ENCODE measurements around the gene TKT.
A peak's percentile ranks its signal among the peaks of the same experiment; 100 is the strongest.

The TKT gene

DNA sequence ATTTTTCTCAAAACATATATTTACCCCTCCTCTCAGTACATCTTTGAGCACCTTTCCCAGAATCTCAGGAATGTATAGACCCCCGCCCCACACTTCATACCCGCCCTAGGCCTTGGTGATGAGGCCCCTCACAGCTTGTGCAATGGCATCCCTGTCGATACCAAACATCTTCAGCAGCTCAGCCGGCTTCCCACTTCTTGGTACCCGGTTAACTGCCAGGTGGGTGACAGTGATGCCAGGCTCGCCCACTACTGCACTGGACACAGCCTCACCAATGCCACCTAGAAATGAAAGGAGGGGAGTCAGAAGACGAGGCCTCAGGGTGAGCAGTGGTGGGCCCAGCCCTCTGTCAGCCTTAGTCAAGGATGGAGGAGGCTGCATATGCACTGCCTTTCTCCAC, 30.2 kb downstream of the TKT start:
- DNase-seq (ENCODE audit: low read depth): no peak

DNA sequence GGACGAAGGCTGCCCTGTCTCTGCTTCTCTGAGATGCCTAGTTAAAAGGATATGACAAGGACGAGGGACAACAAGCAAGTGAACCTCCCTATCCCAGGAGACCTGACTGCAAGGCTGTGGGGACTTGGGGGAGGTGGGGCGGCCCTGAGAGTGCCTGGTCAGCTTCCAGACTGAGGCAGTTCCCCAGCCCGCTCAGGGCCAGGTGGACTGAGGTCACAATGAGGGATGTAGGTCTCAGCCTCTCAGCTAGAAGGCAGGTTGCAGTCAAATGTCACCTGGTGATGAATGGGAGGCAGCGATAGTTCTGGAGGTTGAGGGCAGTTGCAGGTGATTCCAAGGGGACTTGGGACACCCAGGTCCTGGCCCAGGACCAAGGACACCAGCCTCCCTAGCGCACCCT, 30.6 kb downstream of the TKT start:
- DNase-seq (ENCODE audit: low read depth): no peak

DNA sequence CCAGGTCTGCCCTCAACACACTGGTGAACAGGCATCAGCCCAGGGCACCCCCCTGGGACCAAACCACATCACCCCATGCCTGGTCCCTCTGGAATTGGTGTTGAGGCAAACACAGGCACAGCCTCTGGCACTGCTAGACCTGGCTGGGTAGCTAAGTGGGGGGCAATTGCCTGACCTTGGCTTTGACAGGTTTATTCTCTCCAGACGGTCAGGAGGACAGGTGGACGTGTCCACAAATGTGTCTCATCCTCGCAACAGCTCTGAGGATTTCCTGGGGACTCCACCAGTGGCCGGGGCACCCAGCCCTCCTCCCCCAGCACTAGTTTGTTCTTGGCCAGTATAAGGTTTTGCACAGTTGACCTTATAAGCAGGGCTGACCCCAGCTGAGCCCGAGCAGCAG, 31.3 kb downstream of the TKT start:
- no peak for DNase-seq (ENCODE audit: low read depth)

DNA sequence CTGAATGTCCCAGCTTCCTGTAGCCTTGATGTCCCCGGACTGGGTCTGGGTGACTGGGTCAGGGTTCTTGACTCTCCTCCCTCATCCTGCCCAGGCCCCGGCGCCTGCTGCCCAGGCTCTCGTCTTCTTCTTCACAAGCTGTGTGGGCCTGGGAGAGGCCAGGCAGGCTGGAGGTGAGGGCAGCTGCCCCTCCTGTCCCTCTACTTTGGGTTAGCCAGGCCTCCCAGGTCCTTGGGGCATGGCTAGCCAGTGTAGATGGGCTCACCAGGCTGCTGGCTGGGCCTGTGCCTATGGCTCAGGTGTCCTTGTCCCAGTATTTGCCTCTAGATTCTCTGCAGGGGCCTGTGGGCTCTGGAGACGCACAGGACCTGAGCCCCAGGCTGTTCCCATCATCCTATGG, 31.8 kb downstream of the TKT start:
- no peak for DNase-seq (ENCODE audit: low read depth)

DNA sequence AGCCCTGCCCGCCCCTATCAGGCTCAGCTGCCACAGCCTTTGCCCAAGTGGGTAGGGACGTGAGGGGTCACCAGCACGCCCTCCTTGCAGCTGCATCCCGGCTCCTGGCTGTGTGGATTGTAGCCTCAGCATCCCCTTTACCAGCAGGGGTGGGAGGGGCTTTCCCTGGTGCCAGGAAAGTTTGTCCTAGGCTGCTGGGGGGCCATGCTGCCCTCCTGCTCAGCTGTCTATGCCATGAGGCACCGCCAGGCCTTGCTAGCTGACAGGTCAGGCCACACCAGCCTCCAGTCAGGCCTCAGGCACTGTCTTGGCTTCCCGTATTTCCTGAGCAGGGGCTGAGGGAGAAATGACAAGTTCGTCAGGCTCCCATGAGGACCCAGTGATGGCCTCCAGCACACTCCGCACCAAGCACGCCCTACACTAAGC, 32.3 kb downstream of the TKT start:
- no peak for DNase-seq (ENCODE audit: low read depth)

DNA sequence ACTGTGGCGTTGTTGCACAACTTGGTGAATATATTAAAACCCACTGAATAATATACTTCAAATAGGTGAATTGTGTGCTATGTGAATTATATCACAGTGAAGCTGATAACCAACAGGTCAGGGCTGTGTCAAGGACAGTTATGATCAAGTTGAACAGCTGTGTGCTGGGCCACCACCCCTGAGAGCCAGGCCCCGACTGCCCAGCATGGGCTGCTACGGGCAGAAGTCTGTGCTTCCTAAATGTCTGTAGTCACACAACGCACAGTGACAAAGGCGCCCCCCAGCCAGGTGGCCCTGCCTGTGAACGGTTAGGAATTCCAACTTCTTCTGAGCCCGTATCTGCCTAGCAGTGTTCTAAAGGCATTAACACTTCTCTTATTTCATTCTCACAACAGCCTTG, 32.8 kb downstream of the TKT start:
- DNase-seq (ENCODE audit: low read depth): no peak

DNA sequence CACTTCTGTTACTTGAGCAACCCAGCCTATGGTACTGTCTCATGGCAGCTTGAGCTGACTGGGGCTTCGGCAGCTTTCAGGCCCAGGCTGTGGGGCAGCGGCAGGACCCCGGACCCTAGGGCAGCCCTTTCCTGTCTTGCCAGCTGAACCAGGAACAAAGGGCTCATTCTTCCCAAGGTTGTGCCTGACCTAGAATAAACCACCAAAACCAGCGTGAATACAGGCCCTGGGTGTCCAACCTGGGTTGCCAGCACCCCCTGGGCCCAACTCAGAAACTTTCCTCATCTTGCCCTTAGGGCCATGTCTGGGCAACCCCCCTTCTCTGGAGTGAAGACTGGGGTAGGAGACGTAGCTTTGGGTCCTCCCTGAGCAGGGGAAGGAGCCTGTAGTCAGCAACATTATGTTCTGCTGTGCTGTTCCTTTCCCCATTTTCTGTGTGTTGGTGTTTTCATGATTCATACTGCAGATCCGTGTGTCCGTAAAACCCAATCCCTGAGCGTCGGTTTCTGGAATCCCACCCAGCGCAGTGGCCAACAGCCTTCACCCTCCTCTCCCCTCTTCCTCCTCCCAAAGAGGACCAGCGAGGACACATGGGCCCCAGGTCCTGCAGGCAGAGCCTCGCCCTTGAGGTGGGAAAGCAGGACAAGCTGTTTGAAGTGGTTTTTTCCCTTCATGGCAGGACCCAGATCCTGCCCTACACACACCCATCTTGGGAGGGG, 33.5 kb downstream of the TKT start:
- no peak for DNase-seq (ENCODE audit: low read depth)

DNA sequence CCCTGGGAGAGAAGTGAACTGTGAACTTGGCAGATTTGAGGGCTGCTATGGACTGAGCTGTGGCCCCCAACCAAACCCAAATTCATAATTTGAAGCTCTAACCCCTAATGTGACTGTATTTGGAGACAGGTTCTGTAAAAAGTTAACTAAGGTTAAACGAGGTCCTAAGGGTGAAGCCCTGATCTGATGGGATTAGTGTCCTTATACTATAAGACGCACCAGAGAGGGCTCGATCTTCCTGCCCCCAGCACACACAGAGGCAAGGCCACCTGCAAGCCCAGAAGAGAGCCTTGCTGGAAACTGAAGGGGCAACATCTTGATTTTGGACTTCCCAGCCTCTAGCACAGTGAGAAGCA, 34.0 kb downstream of the TKT start:
- no peak for DNase-seq (ENCODE audit: low read depth)

DNA sequence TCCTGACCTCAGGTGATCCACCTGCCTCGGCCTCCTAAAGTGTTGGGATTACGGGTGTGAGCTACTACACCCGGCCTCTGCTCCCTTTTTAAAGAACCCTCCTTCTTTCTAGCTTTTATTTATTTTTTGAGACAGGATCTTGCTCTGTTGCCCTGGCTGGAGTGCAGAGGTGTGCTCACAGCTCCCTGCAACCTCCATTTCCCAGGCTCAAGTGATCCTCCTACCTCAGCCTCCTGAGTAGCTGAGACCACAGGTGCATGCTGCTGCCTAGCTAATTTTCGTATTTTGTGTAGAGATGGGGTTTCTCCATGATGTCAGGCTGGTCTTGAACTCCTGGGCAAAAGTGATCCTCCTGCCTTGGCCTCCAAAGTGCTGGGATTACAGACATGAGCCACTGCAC, 34.5 kb downstream of the TKT start:
- no peak for DNase-seq (ENCODE audit: low read depth)

DNA sequence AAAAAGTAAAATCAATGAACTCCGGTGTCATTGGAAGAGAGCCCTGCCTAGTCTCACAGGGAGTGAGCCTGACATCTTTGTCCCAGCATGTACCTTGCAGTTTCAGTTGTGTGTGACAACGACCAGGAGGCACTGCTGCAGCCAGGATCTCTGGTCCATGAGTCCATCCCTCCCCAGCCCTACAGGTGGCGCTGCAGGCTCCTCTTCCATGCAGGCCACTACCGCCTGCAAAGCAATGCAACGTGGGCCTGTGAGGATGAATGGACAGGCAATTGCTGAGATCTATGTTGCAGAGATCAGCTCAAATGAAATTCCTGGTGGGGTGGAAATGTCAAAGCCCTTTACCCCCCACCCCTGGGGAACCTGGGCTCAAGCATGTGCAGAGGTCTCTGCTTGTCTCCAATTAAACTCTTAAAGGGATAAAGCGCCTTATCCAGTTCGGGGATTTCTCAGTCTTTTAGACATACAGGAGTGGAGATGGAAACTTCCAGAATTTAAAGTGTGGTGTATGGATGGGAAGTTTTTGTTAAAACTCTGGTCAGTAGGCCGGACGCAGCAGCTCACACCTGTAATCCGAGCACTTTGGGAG, 35.8 kb downstream of the TKT start:
- DNase-seq (ENCODE audit: low read depth): peak; percentile 29

DNA sequence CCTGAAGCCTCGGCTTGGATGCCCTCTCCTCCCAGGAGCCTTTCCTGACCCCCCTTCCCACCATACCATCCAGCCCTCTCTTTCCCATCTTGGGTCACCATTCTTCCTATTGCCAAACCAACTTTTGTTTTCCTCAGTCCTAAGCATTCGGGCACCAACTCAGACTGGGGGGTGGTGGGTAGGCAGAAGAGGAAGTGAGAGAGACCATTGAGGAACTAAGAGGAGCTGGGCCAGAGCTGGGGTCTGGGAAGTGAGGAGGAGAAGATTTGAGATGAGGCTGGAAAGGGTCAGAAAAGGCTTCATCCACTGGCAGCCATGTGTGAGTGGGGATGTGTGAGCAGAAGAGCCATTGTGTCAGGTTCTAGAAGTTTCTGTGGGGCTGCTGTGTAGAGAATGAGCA, 37.7 kb downstream of the TKT start:
- no peak for DNase-seq (ENCODE audit: low read depth)

DNA sequence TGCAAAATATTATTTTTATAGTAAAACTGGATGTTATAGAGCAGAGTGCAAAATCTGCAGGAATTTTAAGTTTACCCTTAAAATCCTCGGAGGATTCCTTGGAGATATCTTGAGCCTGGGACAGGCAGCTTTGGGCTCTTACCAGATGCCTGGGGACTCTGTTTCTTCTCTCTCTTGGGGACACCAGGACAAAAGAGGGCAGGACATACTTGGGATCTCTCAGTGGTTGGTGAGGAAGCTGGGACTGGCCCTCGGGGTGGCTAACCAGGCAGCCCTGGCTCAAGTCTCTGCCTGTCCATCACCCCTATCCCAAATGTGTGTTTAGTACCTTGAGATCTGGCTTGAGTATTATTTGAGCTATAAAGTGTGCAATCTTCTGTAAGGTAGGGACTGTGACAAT, 38.6 kb downstream of the TKT start:
- no peak for DNase-seq (ENCODE audit: low read depth)

DNA sequence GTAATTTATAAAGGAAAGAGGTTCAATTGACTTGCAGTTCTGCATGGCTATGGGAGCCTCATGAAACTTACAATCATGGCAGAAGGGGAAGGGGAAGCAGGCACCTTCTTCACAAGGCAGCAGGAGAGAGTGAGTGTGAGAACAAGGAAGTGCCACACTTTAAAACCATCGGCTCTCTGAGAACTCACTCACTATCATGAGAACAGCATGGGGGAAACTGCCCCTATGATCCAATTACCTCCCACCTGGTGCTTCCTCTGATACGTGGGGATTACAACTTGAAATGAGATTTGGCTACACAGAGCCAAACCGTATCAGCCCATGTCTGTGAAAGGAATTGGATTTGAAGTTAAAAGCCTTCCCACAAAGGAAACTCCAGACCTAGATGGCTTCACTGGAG, 39.1 kb downstream of the TKT start:
- no peak for DNase-seq (ENCODE audit: low read depth)

DNA sequence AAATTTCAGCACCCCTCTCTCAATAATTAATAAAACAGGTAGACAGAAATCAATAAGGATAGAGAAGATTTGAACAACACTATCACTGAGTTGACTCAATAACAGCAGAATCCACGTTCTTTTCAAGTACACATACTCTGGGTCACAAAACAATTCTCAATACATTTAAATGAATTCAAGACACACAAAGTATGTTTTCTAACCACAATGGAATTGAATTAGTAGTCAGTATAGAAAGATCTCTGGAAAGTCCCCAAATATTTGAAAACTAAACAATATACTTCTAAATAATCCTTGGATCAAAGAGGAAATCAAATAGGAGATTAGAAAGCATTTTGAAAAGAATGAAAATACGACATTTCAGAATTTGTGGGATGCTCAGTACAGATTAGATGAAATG, 40.0 kb downstream of the TKT start:
- DNase-seq (ENCODE audit: low read depth): no peak

DNA sequence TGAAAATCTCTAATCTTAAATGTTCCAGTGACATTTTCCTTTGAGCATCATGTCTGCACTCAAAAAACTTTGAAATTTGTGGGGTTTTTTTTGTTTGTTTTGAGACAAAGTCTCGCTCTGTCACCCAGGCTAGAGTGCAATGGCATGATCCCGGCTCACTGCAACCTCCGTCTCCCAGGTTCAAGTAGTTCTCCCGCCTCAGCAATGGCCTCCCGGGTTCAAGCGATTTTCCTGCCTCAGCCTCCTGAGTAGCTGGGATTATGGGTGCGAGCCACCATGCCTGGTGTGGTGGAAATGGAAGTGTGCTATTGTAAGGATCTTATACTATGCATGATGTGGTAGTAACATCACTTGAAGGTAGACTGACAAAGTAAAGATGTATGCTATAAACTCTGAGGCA, 42.5 kb downstream of the TKT start:
- DNase-seq (ENCODE audit: low read depth): no peak

DNA sequence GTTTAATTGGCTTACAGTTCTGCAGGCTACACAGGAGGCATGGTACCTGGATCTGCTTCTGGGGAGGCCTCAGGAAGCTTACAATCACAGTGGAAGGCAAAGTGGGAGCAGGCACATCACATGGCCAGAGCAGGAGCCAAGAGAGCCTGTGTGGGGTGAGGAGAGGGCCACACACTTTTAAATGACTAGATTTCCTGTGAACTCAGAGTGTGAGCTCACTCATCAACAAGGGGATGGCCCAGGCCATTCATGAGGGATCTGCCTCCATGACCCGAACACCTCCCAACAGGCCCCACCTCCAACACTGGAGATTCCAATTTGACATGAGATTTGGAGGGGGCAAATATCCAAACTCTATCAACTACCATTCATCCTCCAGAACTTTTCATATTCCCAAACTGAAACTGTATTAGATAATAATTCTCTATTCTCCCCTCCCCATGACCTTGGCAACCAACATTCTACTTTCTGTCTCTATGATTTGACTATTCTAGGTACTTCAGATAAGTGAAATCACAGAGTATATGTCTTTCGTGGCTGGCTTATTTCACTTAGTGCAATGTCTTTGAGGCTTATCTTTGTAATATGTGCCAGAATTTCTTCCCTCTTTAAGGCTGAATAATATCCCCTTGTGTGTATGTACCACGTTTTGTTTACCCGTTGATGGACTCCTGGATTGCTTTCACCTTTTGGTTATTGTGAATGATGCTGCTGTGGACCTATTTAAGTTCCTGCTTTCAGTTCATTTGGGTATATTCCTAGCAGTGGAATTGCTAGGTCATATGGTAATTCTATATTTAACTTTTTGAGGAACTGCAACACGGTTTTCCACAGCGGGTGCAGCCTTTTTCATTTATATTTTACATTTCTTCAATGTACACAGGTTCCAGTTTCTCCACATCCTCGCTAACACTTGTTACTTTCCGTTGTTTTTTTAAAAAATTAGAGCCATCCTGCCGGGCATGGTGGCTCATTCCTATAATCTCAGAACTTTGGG, 43.8 kb downstream of the TKT start:
- DNase-seq (ENCODE audit: low read depth): no peak

DNA sequence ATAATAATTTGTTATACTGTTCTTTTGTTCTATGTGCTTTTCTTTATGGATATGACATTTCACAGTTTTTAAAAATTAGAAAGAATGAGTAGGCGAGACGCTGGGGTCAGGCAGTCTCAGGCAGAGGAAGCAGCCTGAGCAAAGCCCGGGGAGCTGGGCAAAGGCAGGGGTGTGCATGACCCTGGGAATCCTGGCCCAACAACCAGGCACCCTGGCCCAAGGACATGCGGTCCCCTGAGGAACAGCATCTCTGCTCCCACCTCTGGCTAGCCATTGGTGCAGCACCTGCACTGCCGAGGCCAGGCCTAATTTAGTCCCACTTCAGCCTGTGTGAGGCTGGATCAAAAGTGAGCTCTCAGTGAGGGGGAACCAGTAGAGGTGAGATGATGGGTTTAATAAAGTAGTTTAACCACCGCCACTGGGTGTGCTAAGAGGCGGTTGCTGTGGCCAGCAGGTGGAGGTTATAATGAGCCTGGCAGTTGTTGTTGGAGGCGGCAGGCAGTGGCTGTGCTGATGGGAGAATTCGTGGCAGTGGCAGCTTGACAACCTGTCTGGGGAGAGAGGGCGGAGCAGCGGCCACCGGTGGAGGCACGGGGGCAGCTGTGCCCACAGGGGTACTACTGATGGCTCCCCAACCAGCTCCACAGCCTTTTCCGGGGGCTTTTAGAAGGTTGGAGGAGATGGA, 53.3 kb downstream of the TKT start:
- DNase-seq (ENCODE audit: low read depth): no peak

DNA sequence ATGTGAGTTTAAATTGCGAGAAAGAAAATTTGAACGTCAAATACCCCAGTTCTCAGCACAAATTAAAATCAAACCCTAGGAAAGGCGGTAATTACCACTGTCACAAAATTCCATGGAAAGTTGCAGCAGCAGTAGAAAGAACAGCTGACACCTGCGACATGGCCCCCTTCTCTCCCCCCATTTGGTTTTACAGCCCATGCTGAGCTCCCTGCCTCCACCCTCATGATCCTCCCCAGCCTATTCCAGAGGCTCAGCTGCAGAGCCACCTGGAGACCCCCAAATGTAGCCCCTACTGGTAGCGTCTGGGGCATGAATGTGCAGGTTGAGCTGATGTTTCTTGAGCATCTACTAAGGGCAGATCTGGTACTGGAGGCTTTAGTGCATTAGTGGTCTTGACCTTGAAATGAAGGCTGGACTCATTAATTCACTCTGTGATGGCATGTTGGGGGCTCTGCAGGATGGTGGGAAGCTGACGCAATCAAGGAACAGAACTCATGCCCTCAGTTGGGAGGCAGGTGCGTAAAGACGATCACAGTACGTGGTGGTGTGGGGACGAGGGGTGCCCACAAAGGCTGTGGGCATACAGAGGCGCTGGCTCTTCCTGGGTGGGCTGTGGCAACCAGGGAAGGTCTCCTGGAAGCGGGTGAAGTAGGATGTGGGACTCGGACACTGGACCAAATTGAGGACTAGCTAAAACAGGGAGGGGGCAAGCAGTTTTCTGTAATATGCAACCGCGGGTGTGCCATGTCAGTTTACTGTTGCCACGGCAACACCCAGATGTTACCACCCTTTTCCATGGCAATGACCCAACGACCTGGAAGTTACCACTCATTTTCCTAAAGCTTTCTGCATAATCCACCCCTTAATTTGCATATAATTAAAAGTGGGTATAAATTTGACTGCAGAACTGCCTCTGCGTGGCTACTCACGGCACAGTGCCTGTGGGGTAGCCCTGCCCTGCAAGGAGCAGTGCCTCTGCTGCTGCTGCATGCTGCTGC, 55.0 kb downstream of the TKT start:
- DNase-seq (ENCODE audit: low read depth): no peak

DNA sequence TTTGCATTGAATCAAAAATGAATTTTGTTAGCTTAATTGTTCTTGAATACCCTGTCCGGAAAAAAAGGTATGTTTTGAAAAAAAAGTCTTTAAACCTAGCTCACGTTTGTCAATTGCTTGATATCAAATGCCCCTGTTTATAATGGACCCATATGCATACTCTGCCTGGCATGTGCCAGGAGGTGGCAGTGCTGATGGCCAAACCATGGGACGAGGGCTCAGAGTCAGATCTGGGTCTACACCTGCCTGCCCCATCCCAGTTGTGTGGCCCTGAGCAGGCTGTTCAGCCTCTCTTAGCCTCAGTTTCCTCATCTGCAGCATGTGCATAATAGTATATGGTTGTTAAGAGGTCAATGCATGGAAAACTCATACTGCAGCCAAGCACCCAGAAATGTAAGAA, 56.0 kb downstream of the TKT start:
- no peak for DNase-seq (ENCODE audit: low read depth)

DNA sequence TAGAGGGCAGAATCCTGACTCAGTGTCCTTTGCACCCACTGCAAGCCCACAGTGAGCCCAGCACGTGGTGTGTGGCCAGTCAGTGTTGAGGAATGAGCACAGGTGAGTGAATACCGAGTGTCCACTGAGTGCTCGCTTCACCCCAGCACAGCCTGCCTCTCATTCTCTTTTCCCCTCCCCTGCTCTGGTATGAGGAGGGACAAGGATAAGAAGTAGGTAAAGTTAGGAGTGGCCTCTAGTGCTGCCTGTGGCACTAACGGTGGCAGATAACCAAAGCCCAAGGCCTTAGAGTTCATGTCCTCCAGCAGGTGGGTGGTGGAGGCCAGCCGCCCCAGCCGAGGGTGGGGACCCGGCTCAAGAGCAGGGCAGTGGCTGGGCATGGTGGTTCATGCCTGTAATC, 56.8 kb downstream of the TKT start:
- DNase-seq (ENCODE audit: low read depth): no peak

DNA sequence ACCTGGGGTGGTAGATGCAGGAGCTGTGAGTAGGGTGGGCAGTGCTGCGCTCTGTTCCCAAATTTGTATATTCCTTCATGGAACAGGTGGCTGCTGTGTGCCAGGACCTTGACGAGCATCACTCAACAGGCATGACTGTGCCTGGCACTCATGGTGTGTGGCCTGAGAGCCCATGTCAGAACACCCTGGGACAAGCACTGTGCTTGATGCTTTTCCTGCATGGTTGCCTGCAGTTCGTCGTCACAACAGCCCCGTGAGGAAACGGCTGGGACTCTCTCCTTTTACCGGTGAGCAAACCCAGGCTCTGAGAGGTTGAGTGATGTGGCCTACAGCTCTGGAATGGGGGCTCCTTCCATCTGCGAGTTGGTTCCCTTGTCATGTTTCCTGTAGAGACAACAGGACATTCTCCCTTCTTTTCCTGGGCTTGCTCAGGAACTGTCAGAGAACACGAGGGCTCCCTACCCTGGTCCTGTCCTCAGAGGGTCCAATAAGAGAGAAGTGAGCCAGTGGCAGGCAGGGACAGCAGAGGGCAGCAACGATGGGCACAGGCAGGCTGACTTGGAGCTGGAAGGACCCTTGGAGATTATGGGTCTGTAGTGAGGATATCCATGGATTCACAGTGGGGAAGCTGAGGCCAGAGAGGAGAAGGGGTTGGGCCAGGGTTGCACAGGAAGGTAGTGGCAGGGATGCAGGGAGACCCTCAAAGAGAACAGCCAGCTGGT, 57.4 kb downstream of the TKT start:
- no peak for DNase-seq (ENCODE audit: low read depth)
